GM18508 (cell line): ENCODE data around the gene TMEM271.
"Not testable (repeated sequence)": the region's sequence is repeated elsewhere in the genome, so short reads cannot be mapped to it uniquely, and the experiment has no call there.

ENCODE experiments used
- ATAC-seq: cut with Tn5 transposase; IDR thresholded peaks from one replicate; pipeline ENCODE4 v1.9.1; 2021; ENCODE audit warnings: moderate number of reproducible peaks; ENCODE audit not compliant: insufficient read depth, unreplicated experiment

Gene TMEM271

GRCh38 chr4:610411-611261 lies 34.5 kb upstream of the TMEM271 start:
- ATAC-seq = no peak

GRCh38 chr4:609400-610050 lies 33.4 kb upstream of the TMEM271 start:
- no peak for ATAC-seq

GRCh38 chr4:608236-608635 lies 32.1 kb upstream of the TMEM271 start:
- ATAC-seq = no peak

GRCh38 chr4:605702-606425 lies 29.8 kb upstream of the TMEM271 start:
- ATAC-seq = no peak

GRCh38 chr4:604131-604530 lies 28.0 kb upstream of the TMEM271 start:
- no peak for ATAC-seq

- ATAC-seq = no peak
These were observed 26.5 kb upstream of the TMEM271 start for GRCh38 chr4:602559-602942.

- no peak for ATAC-seq
These were observed 25.8 kb upstream of the TMEM271 start for GRCh38 chr4:601612-602558.

- no peak for ATAC-seq
These were observed 24.9 kb upstream of the TMEM271 start for GRCh38 chr4:600850-601515.

GRCh38 chr4:600166-600565 lies 24.1 kb upstream of the TMEM271 start:
- no peak for ATAC-seq

GRCh38 chr4:598925-599324 lies 22.8 kb upstream of the TMEM271 start:
- ATAC-seq = no peak

GRCh38 chr4:592825-593520 lies 16.9 kb upstream of the TMEM271 start:
- no peak for ATAC-seq

GRCh38 chr4:592178-592577 lies 16.1 kb upstream of the TMEM271 start:
- ATAC-seq = not testable (repeated sequence)

GRCh38 chr4:590313-590841 lies 14.3 kb upstream of the TMEM271 start:
- ATAC-seq = no peak

- no peak for ATAC-seq
These were observed 13.3 kb upstream of the TMEM271 start for GRCh38 chr4:589219-589963.

GRCh38 chr4:588351-588849 lies 12.3 kb upstream of the TMEM271 start:
- ATAC-seq = no peak

- ATAC-seq = no peak
These were observed 11.7 kb upstream of the TMEM271 start for GRCh38 chr4:587671-588350.

- no peak for ATAC-seq
These were observed 7.7 kb upstream of the TMEM271 start for GRCh38 chr4:583820-584219.
